Skin of body (tissue), 2 donors: ENCODE data around the gene IGLON5. TPM values are rescaled to one million over a fixed set of nuclear protein-coding genes. Genes with fewer than 3 reads are reported as not detected.

Experiments
- DNase-seq: peaks from one replicate; lab custom pipeline; 2025; lab: John Stamatoyannopoulos, UW
- total RNA-seq: library from RNA; depleted of rRNA; stranded (reverse); fragments of >200 nt; gene quantifications from one replicate; pipeline ENCODE4 v1.2.3, GENCODE V29; 2014

The IGLON5 gene
- not detected for total RNA-seq

DNA sequence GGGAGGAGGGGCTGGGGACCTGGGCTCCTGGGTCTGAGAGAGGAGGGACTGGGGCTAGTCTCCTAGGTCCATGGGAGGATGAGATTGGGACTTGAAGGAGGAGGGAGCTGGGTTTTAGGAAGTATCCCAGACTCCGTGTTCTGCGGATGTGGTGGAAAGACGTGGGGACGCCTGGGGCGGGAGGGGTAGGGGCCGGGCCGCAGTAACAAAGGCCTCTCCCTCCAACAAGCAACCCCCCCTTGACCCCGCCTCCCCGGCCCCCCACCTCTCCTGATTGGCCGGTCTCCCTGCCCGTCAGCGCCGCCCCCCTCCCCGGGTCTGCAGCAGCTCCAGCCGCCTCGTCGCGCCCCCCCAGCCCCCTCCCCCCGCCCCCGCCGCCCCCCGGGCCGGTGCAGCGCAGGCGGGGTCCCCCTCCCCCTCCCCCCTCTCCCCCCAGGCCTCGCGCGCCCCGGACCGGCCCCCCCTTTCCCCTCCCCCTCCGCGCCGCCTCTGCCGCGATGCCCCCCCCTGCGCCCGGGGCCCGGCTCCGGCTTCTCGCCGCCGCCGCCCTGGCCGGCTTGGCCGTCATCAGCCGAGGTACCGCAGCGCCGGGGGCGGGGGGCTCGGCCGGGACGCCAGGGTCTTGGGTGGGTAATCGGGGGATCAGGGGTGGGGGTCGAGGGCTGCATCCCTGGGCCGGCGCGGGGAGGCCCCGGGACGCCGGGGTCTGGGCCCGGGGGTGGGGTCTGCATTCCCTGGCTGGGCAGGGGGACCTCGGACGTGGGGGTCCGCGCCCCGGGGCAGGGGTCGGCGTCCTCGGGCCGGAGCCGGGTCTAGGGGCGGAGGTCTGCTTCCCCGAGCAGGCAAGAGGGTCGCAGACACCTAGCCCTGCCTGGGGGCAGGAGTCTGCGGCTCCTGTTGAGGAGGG lies at the start of gene IGLON5:
TSS of gene IGLON5 (plus strand) at position 294 of the 907 bp plus-strand sequence. CDS start at position 498, 204 bp downstream.
- no peak for DNase-seq

DNA sequence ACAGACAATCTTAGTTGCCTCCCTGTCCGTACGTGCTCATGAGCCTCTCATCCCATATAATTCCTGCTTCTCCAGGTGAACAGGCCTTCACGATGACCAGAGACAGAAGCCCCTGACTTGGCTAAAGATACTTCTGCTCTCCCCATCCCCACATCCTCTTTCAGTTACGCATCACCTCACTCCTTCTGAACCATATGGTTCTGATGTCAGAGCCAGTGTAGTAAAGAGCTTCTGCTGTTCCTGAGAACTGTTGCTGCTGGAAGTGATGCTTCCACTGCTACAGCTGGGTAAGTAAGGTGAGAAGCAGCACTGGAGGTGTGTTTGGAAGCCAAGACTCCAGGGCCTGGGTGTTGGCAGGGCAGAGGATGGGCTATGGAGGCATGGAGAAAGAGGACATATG lies 47.6 kb upstream of the IGLON5 start:
- DNase-seq: no peak

DNA sequence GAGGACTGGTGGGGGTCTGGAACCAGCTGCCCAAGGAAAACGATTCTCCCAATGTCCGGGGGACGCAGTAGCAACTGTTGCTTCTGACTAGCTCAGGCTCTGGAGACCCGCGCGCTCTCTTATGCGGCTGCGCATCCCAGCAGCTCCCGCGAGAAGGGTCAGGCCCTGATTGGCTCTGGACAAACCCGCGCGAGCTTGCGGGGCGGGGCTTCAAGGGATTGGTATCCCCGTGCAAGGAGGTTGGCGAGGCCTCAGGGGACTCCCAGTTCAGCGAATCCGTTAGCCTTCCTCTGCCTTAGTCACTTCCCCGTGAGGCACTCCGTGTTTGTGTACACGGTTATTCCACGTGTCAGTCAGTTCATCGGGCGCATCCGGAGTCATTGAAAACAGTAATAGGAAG lies 40.4 kb upstream of the IGLON5 start:
- no peak for DNase-seq

DNA sequence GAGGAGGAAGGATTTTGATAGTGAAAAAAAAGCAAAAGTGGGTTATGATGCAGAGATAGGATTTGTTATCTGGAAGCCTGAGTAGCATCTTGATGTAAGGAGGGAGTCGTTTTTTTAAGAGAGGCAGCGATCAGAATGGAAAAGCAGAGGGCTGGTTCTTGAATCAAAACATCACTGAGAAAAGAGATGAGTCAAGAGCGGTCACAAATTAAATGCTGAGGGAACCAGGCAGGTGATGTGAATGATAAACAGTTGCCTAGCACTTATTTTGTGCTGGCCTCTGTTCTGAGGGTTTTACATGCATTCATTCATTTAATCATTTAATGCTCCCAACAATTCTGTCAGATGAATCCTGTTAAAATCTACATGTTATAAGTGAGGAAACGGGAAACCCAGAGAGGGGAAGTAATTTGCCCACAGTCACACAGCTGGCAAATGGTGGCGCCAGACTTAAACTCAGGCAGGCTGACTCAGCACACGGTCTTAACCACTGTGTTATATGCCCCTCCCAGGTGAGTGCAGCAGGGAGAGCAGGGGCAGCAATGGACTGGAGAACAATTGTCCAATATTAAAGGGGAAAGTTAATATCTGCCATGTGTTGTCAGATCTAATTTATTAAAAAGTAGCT lies 39.1 kb upstream of the IGLON5 start:
- DNase-seq: no peak

DNA sequence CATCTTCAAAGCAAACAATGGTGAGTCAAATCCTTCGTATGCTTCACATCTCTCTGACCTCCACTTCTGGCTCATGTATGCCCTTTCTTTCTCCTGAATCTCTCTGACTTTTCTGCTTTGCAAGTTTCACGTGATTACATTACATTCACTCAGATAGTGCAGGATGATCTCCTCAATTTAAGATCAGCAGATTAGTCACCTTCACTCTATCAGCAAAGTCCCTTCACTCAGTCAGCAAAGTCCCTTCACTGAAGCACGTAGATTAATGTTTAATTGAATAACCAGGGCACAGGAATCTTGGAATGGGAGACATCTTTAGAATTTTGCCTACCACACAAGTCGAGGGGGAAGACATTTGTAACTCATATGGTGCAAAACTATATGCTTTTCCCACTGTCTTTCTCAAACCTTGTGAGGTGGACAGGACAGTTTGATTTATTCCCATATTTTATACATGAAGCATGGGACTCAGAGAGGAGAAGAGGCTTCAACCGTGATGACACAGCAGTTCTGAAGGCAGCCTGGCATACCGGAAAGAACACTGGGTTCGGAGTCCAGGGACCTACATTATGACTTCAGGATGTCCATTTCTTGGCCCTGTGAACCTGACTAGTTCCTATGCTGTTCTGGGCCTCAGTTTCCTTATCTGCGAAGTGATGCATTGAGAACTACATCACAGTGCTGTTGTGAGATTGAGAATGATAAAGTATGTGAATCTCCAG lies 37.2 kb upstream of the IGLON5 start:
- DNase-seq: no peak

DNA sequence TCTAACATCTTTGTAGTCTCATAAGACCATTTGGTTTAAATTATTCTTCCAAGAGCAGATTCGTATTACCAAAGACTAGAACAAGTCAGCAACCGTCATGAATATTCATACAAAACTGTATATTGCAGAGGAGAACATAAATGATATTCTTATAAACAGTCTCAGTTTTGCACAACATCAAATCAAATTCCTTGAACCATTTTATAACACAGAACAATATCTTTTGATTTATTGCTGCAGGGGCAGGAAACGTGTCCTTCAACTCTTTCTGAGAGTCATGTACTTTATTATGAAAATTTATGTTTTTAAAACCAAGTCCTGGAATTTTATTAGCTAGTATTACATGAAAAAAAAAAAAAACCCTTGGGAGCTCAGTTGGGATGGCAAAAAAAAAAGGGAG lies 34.3 kb upstream of the IGLON5 start:
- DNase-seq: no peak

DNA sequence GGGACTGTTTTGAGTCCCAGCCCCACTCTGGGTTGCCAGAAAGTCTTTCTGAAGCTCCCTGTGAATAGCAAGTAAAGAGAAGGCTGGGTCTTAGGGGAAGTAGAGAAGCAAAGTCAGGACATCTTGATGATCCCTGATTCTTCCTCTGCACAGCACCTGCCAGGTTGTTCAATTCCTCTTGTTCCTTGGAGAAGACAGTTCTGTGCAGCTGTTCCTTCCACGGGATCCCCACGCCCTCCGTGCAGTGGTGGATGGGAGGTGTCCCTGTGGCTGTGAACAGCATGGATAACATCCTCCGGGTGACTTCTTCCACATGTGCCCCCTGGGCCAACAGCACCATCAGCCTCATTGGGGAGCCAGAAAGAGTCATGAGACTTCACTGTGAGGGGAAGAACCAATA lies 29.1 kb upstream of the IGLON5 start:
- no peak for DNase-seq

DNA sequence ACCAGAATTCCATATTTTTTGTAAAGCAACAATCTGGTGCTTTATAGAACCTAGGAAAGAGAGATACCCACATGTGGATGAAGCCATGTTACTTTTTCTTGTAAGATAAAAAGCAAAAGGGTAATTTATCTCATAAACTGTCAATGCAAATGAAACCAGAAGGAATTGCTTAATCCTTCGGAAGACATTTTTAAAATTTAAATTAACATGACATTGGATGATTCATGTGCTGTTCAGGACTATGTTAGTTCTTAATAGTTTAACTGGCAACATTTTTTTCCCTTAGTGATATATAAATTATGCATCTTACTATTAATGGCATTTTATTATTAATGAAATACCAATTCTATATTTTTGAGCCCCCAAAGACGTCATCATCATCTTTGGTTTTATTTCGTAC lies 25.8 kb upstream of the IGLON5 start:
- DNase-seq: no peak

DNA sequence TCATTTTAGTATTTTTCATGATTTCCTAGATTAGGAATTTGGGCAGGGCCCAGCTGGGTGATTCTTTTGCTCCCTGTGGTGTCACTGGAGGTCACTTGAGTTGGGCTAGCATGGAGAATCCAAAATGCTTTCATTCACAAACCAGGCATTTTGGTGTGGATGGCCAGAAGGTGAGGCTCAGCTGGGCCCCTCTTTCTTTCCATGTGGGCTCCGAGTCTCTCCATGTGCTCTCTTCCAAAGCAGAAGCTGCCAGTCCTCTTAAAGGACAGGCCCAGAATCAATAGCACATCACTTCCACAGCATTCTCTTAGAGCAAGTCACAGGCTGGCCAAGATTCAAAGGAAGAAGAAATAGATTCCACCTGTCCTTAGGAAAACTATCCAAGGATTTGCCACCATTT lies 21.8 kb upstream of the IGLON5 start:
- DNase-seq: no peak

DNA sequence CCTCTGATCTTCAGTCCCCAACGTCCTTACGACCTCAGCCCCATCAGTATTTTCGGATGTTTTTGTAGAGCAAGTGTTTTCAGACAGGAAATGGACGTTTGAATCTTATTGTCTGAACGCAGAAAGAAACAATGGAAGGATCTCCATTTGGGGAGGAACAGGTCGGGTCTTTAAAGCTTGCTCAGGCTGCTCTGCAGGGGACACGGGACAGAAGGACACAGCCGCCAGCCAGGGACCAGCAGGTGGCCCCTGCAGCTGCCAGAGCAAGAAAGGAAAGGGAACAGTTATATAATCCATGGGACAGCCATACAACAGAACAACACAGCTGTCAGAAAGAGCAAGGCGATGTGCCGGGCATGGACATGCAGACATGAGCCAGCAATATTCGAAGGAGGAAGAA lies 18.5 kb upstream of the IGLON5 start:
- no peak for DNase-seq

DNA sequence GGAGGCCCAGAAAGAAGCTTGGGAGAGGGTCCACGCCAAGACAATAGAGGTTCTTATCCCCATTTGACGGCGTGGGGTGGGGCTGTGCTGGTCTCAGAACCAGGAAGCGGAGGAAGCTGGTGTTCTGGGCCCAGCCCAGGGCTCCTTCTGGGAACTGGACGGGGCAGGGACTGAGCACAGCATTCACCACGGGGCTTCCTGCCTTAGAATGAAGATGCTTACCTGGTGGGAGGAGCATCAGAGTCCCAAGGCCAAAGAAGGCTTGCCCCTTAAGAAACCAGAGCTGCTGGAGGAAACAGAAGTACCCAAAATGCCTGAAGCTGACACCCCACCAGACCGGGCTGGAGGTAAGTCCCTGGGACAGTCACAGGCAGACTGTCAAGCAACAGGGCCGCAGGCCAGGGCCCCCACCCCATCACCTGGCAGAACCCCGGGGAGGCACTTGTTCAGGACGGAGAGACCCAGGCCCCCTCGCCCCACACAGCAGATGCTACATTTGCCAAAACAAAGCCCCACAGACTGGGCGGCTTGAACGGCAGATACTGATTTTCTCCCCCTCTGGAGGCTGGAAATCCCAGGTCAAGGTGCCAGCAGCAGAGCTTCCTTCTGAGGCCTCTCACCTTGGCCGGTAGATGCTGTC lies 17.8 kb upstream of the IGLON5 start:
- DNase-seq: no peak

DNA sequence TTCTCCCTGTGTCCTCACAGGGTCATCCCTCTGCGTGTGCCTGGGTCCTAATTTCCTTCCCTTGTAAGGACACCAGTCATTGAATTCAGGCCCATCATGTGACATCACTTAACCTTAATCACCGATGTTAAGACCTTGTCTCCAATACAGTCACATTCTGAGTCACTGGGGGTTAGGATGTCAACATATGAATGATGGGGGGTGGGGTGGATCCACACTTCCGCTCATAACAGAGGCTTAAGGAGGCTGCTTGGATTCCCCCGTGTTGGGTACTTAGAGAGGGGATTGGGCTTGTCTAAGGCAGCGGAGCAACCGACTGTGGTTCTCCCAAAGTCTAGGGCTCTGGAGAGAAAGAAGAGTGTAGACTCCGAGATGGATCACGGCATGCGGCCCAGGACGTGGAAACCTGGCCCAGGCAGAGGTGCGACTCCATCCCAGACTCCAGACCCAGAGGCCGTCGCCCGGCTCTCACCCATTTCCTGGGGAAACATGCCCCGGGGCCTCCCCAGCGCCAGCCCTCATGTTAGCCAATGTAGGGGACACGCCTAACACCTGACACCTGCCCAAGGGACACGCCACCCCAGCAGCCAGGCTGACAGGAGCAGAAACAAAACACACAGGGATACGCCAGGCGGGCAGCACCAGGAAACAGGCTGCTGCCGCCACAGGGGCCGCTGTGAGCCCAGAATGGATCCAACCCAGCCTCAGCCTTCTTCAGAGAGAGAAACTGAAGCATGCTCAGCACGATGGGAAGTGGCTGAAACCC lies 17.1 kb upstream of the IGLON5 start:
- DNase-seq: no peak

DNA sequence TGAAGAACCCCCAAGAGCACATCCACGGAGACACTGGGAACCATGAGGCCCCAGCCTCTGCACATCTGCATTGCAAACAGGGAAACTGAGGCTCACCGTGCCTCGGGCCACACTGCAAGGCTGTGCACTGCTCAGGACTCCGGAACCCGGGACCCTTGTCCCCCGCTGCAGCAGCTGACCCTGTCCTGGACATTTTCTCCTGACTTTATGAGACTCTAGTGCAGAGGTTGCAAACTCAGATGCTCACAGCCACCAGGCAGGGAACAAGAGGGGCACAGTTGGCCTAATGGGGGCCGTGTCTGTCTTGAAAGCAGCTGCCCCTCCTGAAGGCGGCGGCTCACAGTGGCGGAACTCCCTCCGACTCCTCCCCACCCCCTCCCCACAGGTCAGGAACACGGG lies 16.5 kb upstream of the IGLON5 start:
- no peak for DNase-seq

DNA sequence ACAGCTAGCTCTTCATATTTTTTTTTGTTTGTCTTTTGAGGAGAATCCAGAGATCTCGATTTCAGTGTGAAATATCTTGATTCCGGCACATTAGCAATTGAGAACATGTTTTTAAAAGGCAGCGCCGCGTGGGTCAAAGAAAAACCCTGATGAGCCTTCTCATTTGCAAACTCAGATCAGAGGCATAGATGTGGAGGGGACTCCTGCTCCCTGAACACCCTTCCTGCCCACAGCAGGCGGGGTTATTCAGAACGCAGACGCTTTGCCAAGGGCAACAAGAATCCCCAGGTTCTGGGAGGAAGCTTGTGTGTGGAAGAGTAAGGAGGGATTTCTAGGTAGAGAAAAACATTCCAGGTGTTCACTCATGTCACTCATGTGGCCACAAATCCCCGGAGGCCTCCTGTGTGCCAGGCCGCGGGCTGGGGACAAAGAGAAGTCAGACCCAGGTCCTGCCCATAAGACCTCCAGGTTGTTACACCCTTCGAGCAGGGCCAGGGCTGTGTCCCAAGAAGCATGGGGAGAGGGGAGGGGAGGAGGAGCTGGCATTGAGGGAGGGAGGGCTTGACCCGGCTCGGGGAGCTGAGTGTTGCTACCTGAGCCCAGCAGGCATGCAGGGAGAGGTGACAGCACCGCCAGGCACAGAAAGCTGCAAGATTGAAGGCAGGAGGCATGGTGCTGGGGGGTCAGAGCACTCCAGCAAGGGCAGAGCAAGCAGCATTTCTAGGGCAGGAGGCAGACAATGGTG lies 15.9 kb upstream of the IGLON5 start:
- no peak for DNase-seq

DNA sequence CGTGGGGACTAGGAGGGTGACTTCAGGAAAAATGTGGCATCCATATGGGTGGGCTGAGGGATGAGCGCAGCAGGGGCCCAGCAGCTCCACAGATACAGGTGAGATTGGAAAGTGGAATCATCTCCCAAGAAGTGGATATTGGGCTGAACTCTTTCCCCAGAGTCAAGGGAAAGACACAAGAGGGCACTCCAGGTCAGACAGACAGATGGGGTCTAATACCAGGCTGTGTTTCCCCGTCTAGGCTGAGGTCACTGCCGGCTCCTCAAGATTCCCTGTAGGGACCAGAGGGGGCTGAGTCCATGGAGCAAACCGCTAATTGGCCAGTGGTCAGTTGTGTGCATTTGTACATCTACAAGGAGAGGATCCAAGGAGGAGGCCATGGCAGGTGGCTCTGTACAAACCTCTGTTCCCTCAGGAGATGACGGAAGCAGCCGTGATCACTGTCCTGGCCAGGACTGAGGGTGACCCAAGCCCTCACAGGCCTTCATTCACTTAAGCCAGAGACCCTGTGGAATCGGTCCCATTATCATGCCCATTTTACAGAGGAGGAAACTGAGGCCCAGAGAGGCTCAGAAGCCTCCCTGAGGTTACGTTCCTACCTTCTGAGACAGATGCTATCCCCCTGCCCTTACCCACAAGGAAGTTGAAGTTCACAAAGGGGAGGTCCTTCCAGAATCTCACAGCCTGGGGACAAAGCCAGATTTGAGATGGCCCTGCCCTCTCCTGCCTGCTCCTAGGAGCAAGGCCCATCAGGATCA lies 14.9 kb upstream of the IGLON5 start:
- no peak for DNase-seq

DNA sequence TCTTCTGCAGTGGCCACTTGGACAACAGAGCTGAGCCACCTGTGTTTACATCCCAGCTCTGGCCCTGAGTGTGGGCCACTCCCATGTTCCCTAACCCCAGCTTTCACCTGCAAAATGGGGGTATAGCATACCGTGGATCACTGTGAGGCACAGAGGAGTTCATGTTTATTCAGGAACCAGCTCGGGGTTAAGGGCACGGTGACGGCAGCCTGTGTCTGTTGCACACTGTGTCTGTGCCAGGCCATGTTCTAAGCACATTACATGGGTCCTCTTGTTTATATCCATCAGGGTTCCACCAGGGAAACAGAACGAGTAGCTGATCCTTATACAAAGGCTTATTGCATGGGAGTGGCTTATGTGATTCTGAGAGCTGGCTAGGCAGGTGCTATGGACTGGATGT lies 14.0 kb upstream of the IGLON5 start:
- DNase-seq: no peak

DNA sequence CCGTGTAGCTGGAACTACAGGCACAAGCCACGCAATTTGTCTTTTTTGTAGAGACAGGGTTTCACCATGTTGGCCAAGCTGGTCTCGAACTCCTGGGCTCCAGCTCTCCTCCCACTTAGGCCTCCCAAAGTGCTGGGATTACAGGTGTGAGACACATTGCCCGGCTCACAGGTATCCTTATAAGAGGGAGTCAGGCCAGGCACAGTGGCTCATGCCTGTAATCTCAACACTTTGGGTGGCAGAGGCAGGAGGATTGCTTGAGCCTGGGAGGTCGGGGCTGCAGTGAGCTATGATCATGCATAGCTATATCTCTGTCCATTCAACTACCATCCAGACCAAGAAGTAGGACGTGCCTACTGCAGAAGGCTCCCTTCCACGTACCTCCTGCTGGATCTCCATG lies 10.2 kb upstream of the IGLON5 start:
- DNase-seq: no peak

DNA sequence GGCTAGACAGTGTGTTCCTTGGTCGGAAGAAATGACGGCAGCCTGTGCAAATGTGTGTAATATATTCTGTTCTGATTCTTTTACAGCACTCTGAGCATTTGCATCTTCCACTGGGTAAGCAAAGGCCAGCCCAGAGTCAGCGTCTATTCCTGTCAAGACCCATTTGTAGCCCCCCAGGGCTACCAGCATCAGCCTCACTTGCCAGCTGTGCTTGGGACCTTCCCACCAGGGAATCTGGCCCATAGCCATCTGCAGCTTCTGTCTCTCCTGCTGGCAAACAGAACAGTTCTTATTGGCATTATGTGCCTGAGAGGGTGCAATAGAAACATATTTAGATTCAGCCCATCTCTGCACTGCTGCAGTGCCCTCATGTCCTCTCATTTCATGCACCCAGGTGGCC lies 6.0 kb upstream of the IGLON5 start:
- no peak for DNase-seq

DNA sequence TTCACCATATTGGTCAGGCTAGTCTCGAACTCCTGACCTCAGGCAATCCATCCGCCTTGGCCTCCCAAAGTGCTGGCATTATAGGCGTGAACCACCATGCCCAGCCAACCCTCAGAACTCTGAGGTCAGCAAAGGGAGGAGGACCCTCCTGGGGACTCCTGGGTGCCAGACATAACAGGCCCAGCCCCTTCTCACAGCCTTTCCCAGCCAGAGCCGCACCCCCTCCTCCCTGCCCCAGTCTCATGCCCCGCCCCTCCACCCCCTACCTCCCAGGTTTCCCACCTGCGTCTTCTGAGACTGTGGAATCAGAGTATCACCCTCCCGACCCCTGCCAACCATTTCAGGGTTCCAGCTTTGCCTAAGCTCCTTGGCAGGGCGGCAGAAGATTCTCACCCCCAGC lies 5.2 kb downstream of the IGLON5 start:
- DNase-seq: no peak

DNA sequence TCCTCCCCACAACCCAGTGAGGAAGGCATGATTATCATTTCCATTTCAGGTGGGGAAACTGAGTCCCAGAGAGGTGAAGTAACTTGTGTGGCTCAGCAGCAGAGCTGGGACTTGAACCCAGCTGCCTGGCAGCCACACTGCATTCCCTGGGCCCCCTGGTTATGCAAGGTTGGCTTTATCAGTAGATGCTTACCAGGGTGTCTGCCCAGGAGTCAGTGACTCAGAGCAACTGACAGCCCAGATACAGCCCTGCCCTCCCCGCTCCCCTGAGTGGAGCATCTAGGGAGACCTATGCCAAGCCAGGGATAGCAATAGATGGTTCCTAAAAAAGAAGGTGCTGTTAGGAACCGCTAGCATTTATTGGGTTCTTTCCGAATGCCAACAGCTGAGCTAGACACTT lies 5.9 kb downstream of the IGLON5 start:
- no peak for DNase-seq
